H9 (cell line): ENCODE measurements around the gene PIM3. TPM values are rescaled to one million over a fixed set of nuclear protein-coding genes. Genes with fewer than 3 reads are reported as not detected.

Experiments
- DNase-seq: peaks from one replicate; pipeline ENCODE4 v3.0.0-alpha.2; 2017
- H2AFZ ChIP-seq: one replicate; pipeline ENCODE4 v1.6.1; 2013; ENCODE audit warnings: mild to moderate bottlenecking, low read length, control low read depth, moderate library complexity
- H2AK5ac ChIP-seq: 2 replicates; pipeline ENCODE4 v1.6.1; 2013; ENCODE audit warnings: low read length, control low read depth, mixed read lengths; ENCODE audit not compliant: insufficient read length
- H2BK120ac ChIP-seq: one replicate; pipeline ENCODE4 v1.6.1; 2013; ENCODE audit warnings: low read depth, mild to moderate bottlenecking, low read length, control low read depth, inconsistent platforms; ENCODE audit not compliant: poor library complexity, severe bottlenecking
- H2BK12ac ChIP-seq: 2 replicates; pipeline ENCODE4 v1.6.1; 2013; ENCODE audit warnings: low read length, control low read depth, mixed read lengths, low read depth; ENCODE audit not compliant: insufficient read length
- H2BK15ac ChIP-seq: 2 replicates; pipeline ENCODE4 v1.6.1; 2013; ENCODE audit warnings: low read depth, low read length, control low read depth
- H2BK20ac ChIP-seq: one replicate; pipeline ENCODE4 v1.6.1; 2013; ENCODE audit warnings: low read depth, mild to moderate bottlenecking, low read length, control low read depth, inconsistent platforms; ENCODE audit not compliant: poor library complexity, severe bottlenecking
- H2BK5ac ChIP-seq: 2 replicates; pipeline ENCODE4 v1.6.1; 2013; ENCODE audit warnings: low read length, control low read depth, mixed read lengths; ENCODE audit not compliant: insufficient read length
- H3K14ac ChIP-seq: 2 replicates; pipeline ENCODE4 v1.6.1; 2013; ENCODE audit warnings: low read length, control low read depth; ENCODE audit not compliant: insufficient read depth
- H3K18ac ChIP-seq: 2 replicates; pipeline ENCODE4 v1.6.1; 2013; ENCODE audit warnings: low read depth, mild to moderate bottlenecking, mixed read lengths, low read length, control low read depth; ENCODE audit not compliant: insufficient read length
- H3K23ac ChIP-seq: 2 replicates; pipeline ENCODE4 v1.6.1; 2013; ENCODE audit warnings: low read length, control low read depth, mixed read lengths, low read depth; ENCODE audit not compliant: insufficient read length
- H3K23me2 ChIP-seq: 2 replicates; pipeline ENCODE4 v1.6.1; 2013; ENCODE audit warnings: low read depth, mild to moderate bottlenecking, mixed read lengths, low read length, control low read depth; ENCODE audit not compliant: insufficient read length, poor library complexity, severe bottlenecking
- H3K27ac ChIP-seq: 2 replicates; pipeline ENCODE4 v1.5.1; 2013; ENCODE audit warnings: low read length, control low read depth, mixed read lengths, low read depth; ENCODE audit not compliant: insufficient read length
- H3K27me3 ChIP-seq: 2 replicates; pipeline ENCODE4 v1.6.1; 2013; ENCODE audit warnings: low read length, control low read depth, inconsistent platforms; ENCODE audit not compliant: insufficient read depth
- H3K4ac ChIP-seq: 2 replicates; pipeline ENCODE4 v1.6.1; 2013; ENCODE audit warnings: low read depth, mild to moderate bottlenecking, control low read depth, inconsistent platforms, low read length, moderate library complexity
- H3K4me1 ChIP-seq: 2 replicates; pipeline ENCODE4 v1.6.1; 2013; ENCODE audit warnings: low read length, control low read depth, inconsistent platforms; ENCODE audit not compliant: insufficient read depth
- H3K4me2 ChIP-seq: 2 replicates; pipeline ENCODE4 v1.6.1; 2013; ENCODE audit warnings: low read length, control low read depth, mixed read lengths; ENCODE audit not compliant: insufficient read length, insufficient read depth
- H3K56ac ChIP-seq: 2 replicates; pipeline ENCODE4 v1.6.1; 2013; ENCODE audit warnings: low read depth, mild to moderate bottlenecking, mixed read lengths, low read length, control low read depth; ENCODE audit not compliant: insufficient read length
- H3K79me1 ChIP-seq: 2 replicates; pipeline ENCODE4 v1.6.1; 2013; ENCODE audit warnings: low read depth, mild to moderate bottlenecking, moderate library complexity, low read length, control low read depth, inconsistent platforms; ENCODE audit not compliant: insufficient read depth, poor library complexity, severe bottlenecking
- H3K79me2 ChIP-seq: 2 replicates; pipeline ENCODE4 v1.6.1; 2013; ENCODE audit warnings: low read length, control low read depth, inconsistent platforms; ENCODE audit not compliant: insufficient read depth
- H3K9ac ChIP-seq: 2 replicates; pipeline ENCODE4 v1.6.1; 2013; ENCODE audit warnings: low read length, control low read depth, mixed read lengths; ENCODE audit not compliant: insufficient read length; ENCODE audit errors: extremely low read depth
- H3K9me3 ChIP-seq: one replicate; pipeline ENCODE4 v1.6.1; 2013; ENCODE audit warnings: low read depth, low read length, inconsistent platforms; ENCODE audit not compliant: control insufficient read depth
- H3T11ph ChIP-seq: one replicate; pipeline ENCODE4 v1.6.1; 2013; ENCODE audit warnings: mild to moderate bottlenecking, low read length, control low read depth, inconsistent platforms
- H4K20me1 ChIP-seq: one replicate; pipeline ENCODE4 v1.6.1; 2013; ENCODE audit not compliant: control insufficient read depth, insufficient read length, insufficient read depth
- H4K5ac ChIP-seq: 2 replicates; pipeline ENCODE4 v1.6.1; 2013; ENCODE audit warnings: low read depth, mild to moderate bottlenecking, mixed read lengths, low read length, control low read depth; ENCODE audit not compliant: insufficient read length
- H4K8ac ChIP-seq: replicated peaks from 2 replicates; pipeline ENCODE4 v1.6.1; 2013; ENCODE audit warnings: low read length, control low read depth, mixed read lengths, low read depth; ENCODE audit not compliant: insufficient read length
- H4K91ac ChIP-seq: 2 replicates; pipeline ENCODE4 v1.6.1; 2013; ENCODE audit warnings: low read depth, mild to moderate bottlenecking, moderate library complexity, mixed read lengths, low read length, control low read depth; ENCODE audit not compliant: insufficient read length
- H3K27ac Mint-ChIP-seq, 3 experiments: 2 replicates in 2 of 3; 3 replicates in 1 of 3; pipeline ENCODE4 v1.8.0; 2020 to 2021; ENCODE audit warnings: mixed read lengths in 3 of 3, mild to moderate bottlenecking in 1 of 3, moderate library complexity in 1 of 3
- H3K27me3 Mint-ChIP-seq: 2 replicates; pipeline ENCODE4 v1.8.0; 2021; ENCODE audit warnings: low read depth, mild to moderate bottlenecking, moderate library complexity, mixed read lengths
- H3K36me3 Mint-ChIP-seq, 3 experiments: 2 replicates in 2 of 3; 3 replicates in 1 of 3; pipeline ENCODE4 v1.8.0; 2020 to 2021; ENCODE audit warnings: low read depth in 3 of 3, mixed read lengths in 3 of 3; ENCODE audit not compliant: insufficient read depth in 1 of 3
- H3K4me1 Mint-ChIP-seq, 2 experiments: 2 replicates each; pipeline ENCODE4 v1.8.0; 2020; ENCODE audit warnings: mixed read lengths in 2 of 2
- H3K4me3 Mint-ChIP-seq, 2 experiments: 2 replicates in 1 of 2; 3 replicates in 1 of 2; pipeline ENCODE4 v1.8.0; 2020 to 2021; ENCODE audit warnings: mild to moderate bottlenecking in 2 of 2, mixed read lengths in 2 of 2, moderate library complexity in 1 of 2
- H3K9me3 Mint-ChIP-seq, 2 experiments: 2 replicates in 1 of 2; 3 replicates in 1 of 2; pipeline ENCODE4 v1.8.0; 2020; ENCODE audit warnings: mild to moderate bottlenecking in 2 of 2, mixed read lengths in 2 of 2, moderate library complexity in 1 of 2
- CTCF ChIP-seq: fragments of 200-600 bp; sonication (generic); conservative IDR thresholded peaks from 3 replicates; pipeline ENCODE4 v1.8.0; 2021; ENCODE audit warnings: antibody characterized with exemption, mild to moderate bottlenecking
- WGBS: extraction: QIAGEN DNeasy Blood & Tissue Kit; methylation state at CpG from one replicate; pipeline ENCODE4 v1.1.7; 2013; ENCODE audit warnings: missing lambda C conversion rate, low lambda C conversion rate, mixed read lengths; ENCODE audit not compliant: insufficient read length; ENCODE audit errors: extremely low coverage; 5-methylcytosine and 5-hydroxymethylcytosine counted together
- total RNA-seq: library from RNA; stranded (reverse); gene quantifications from 2 replicates; pipeline ENCODE4 v1.2.1, GENCODE V29; 2021

PIM3 gene
- total RNA-seq, 1 experiment from 2014 or later: 43.4 TPM

- WGBS: no CpG with 5 or more reads among the region's 22 CpGs
- no peaks in the 10 kb centered on the region for H4K20me1 ChIP-seq
- Mint-ChIP-seq H3K27me3 (peaks cover 2% of the 10 kb centered on the region; the same call in 1 of the 2 replicates), H3K9me3 (no peaks in the 10 kb centered on the region), H3K4me1 (peaks cover 3 to 8% of the 10 kb centered on the region in 2 experiments), H3K36me3 (peaks cover 0 to 29% (median 11%) of the 10 kb centered on the region in 3 experiments; a peak in 6 of 7 replicates), H3K4me3 (no peak overlapping the region), H3K27ac (peak overlapping the region in 1 of 3 experiments; percentile 53; a peak in 1 of 7 replicates)
- no peak overlapping the region for H2BK5ac ChIP-seq
- no peak overlapping the region for H2BK12ac ChIP-seq
- H3K18ac ChIP-seq: no peak overlapping the region
- H4K8ac ChIP-seq: no peak overlapping the region
- H3K27me3 ChIP-seq: no peaks in the 10 kb centered on the region
- H3K9ac ChIP-seq: no peak overlapping the region
- no peak overlapping the region for H3K4ac ChIP-seq
- no peak overlapping the region for H3K14ac ChIP-seq
- no peak overlapping the region for H3K56ac ChIP-seq
- no peak for TF ChIP-seq CTCF
- H3K23me2 ChIP-seq: peaks cover 9% of the 10 kb centered on the region
- H2BK20ac ChIP-seq: no peak overlapping the region
- H3K4me1 ChIP-seq: no peaks in the 10 kb centered on the region
- no peak overlapping the region for H3K23ac ChIP-seq
- no peak overlapping the region for H4K5ac ChIP-seq
- H3K27ac ChIP-seq: no peak overlapping the region
- H3K79me2 ChIP-seq: no peaks in the 10 kb centered on the region
- H2BK120ac ChIP-seq: no peak overlapping the region
- no peak overlapping the region for H4K91ac ChIP-seq
- no peak overlapping the region for H2AFZ ChIP-seq
- DNase-seq: no peak
- no peak overlapping the region for H2BK15ac ChIP-seq
- no peak overlapping the region for H3K4me2 ChIP-seq
- no peaks in the 10 kb centered on the region for H3K79me1 ChIP-seq
- no peaks in the 10 kb centered on the region for H3K9me3 ChIP-seq
- H3T11ph ChIP-seq: no peak overlapping the region
- H2AK5ac ChIP-seq: no peak overlapping the region
These were observed 38.1 kb upstream of the PIM3 start for GRCh38 chr22:49922484-49922883.
